Astrocyte of the cerebellum (primary cell): Measurements from ENCODE around the gene PRKCB.

Experiments
- DNase-seq: peaks from one replicate; pipeline ENCODE4 v3.0.0-alpha.2; 2011; ENCODE audit warnings: low read depth
- H3K4me3 ChIP-seq: 2 replicates; pipeline ENCODE4 v1.5.1; 2011; ENCODE audit warnings: mild to moderate bottlenecking, low read depth, low read length, moderate library complexity
- CTCF ChIP-seq: IDR thresholded peaks from 2 replicates; pipeline ENCODE4 v1.5.1; 2012; ENCODE audit warnings: low read length, low read depth, moderate library complexity, mild to moderate bottlenecking; ENCODE audit errors: missing control alignments
- in situ Hi-C: cut with HindIII; loops from 2 replicates; pipeline ENCODE4 v1.10.0; 2017; ENCODE audit warnings: low sequenced_read_pairs

The PRKCB gene

GRCh38 chr16:24257958-24258357, 422.2 kb downstream of the PRKCB start:
- no peak for DNase-seq
- in situ Hi-C loops, result loop anchor here (5.0 kb wide), 1 partner anchor 61 kb away; no protein-coding TSS in a partner anchor
- TF ChIP-seq CTCF, result no peak
- H3K4me3 ChIP-seq, result no peak overlapping the region

- DNase-seq, result no peak
- in situ Hi-C loops, result loop anchor here (5.0 kb wide), 1 partner anchor 61 kb away; no protein-coding TSS in a partner anchor
Observed at GRCh38 chr16:24258791-24259190, 423.0 kb downstream of the PRKCB start.

GRCh38 chr16:24262816-24263215, 427.0 kb downstream of the PRKCB start:
- no peak for TF ChIP-seq CTCF
- in situ Hi-C loops, result no loop called here
- no peak for DNase-seq
- H3K4me3 ChIP-seq, result no peak overlapping the region

More at GRCh38 chr16:24258791-24259190, 423.0 kb downstream of the PRKCB start:
- no peak for TF ChIP-seq CTCF
- H3K4me3 ChIP-seq, result no peak overlapping the region
